ENCODE measurements around the gene GPRC6A.

GPRC6A gene

DNA sequence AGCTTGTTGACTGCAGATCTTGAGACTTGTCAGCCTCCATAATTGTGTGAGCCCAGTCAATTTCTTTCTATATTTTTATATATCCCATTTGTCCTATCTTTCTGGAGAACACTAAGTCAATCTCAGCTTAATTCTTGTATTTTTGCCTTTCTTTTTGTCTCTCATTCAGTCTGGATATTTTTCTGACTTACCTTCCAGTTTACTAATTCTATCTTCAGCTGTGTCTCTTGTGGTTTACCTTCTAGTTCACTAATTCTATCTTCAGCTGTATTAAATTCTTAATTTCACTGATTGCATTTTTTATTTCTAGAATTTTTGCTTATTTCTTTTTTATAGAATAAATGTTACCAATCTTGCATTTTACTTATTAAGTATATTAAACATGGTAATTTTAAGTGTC lies 30.4 kb upstream of the GPRC6A start:
- no peak for TF ChIP-seq EZH2 (IDR thresholded peaks at IDR 0.05; ENCODE audit: borderline replicate concordance, low read depth, low read length, severe bottlenecking)
- no peak for TF ChIP-seq CTCF (IDR thresholded peaks at IDR 0.05; ENCODE audit: borderline replicate concordance, extremely low read depth, low read length, poor library complexity, severe bottlenecking)
- Histone ChIP-seq H3K4me3 (ENCODE audit: low read depth in 1 of 2, low read length in 2 of 2) (no peak overlapping the region), H3K27me3 (ENCODE audit: insufficient read depth, low read length, poor library complexity) (no peaks in the 10 kb centered on the region), H3K4me1 (ENCODE audit: insufficient read depth, low read length) (no peaks in the 10 kb centered on the region), H3K4me2 (ENCODE audit: insufficient read depth, low read length) (no peak overlapping the region), H2AFZ (ENCODE audit: low read depth, low read length) (no peak overlapping the region), H3K27ac (ENCODE audit: low read length) (no peak overlapping the region), H3K9me3 (ENCODE audit: insufficient read depth, low read length, severe bottlenecking) (peaks cover 6% of the 10 kb centered on the region), H4K20me1 (ENCODE audit: insufficient read depth, low read length) (no peaks in the 10 kb centered on the region), H3K36me3 (ENCODE audit: insufficient read depth, low read length) (no peaks in the 10 kb centered on the region), H3K79me2 (ENCODE audit: insufficient read depth, low read length) (no peaks in the 10 kb centered on the region), H3K9ac (ENCODE audit: low read depth, low read length) (no peak overlapping the region)
- no peak for ATAC-seq (ENCODE audit: insufficient read depth, low read depth)
- no peak for DNase-seq

GRCh38 chr6:116858060-116858459 lies 29.2 kb upstream of the GPRC6A start:
- Histone ChIP-seq H3K27ac (ENCODE audit: low read length) (no peak overlapping the region), H3K27me3 (ENCODE audit: insufficient read depth, low read length, poor library complexity) (no peaks in the 10 kb centered on the region), H3K79me2 (ENCODE audit: insufficient read depth, low read length) (no peaks in the 10 kb centered on the region), H4K20me1 (ENCODE audit: insufficient read depth, low read length) (no peaks in the 10 kb centered on the region), H3K36me3 (ENCODE audit: insufficient read depth, low read length) (no peaks in the 10 kb centered on the region), H3K9me3 (ENCODE audit: insufficient read depth, low read length, severe bottlenecking) (peaks cover 6% of the 10 kb centered on the region), H3K4me2 (ENCODE audit: insufficient read depth, low read length) (no peak overlapping the region), H2AFZ (ENCODE audit: low read depth, low read length) (no peak overlapping the region), H3K9ac (ENCODE audit: low read depth, low read length) (no peak overlapping the region), H3K4me3 (ENCODE audit: low read depth in 1 of 2, low read length in 2 of 2) (no peak overlapping the region), H3K4me1 (ENCODE audit: insufficient read depth, low read length) (no peaks in the 10 kb centered on the region)
- no peak for TF ChIP-seq CTCF (IDR thresholded peaks at IDR 0.05; ENCODE audit: borderline replicate concordance, extremely low read depth, low read length, poor library complexity, severe bottlenecking)
- no peak for TF ChIP-seq EZH2 (IDR thresholded peaks at IDR 0.05; ENCODE audit: borderline replicate concordance, low read depth, low read length, severe bottlenecking)
- ATAC-seq (ENCODE audit: insufficient read depth, low read depth) (no peak), DNase-seq (no peak)

GRCh38 chr6:116847227-116847626 lies 18.3 kb upstream of the GPRC6A start:
- DNase-seq (no peak), ATAC-seq (ENCODE audit: insufficient read depth, low read depth) (peak; percentile 69)
- no peak overlapping the region for H3K27ac ChIP-seq (ENCODE audit: low read length)
- H3K36me3 ChIP-seq (ENCODE audit: insufficient read depth, low read length): no peaks in the 10 kb centered on the region
- no peaks in the 10 kb centered on the region for H4K20me1 ChIP-seq (ENCODE audit: insufficient read depth, low read length)
- H3K9ac ChIP-seq (ENCODE audit: low read depth, low read length): no peak overlapping the region
- no peak overlapping the region for H3K4me3 ChIP-seq (ENCODE audit: low read depth in 1 of 2, low read length in 2 of 2)
- TF ChIP-seq CTCF (IDR thresholded peaks at IDR 0.05; ENCODE audit: borderline replicate concordance, extremely low read depth, low read length, poor library complexity, severe bottlenecking) (peak; percentile 47), EZH2 (IDR thresholded peaks at IDR 0.05; ENCODE audit: borderline replicate concordance, low read depth, low read length, severe bottlenecking) (no peak)
- no peaks in the 10 kb centered on the region for H3K79me2 ChIP-seq (ENCODE audit: insufficient read depth, low read length)
- H3K4me2 ChIP-seq (ENCODE audit: insufficient read depth, low read length): no peak overlapping the region
- no peaks in the 10 kb centered on the region for H3K4me1 ChIP-seq (ENCODE audit: insufficient read depth, low read length)
- no peaks in the 10 kb centered on the region for H3K27me3 ChIP-seq (ENCODE audit: insufficient read depth, low read length, poor library complexity)
- H3K9me3 ChIP-seq (ENCODE audit: insufficient read depth, low read length, severe bottlenecking): no peaks in the 10 kb centered on the region
- H2AFZ ChIP-seq (ENCODE audit: low read depth, low read length): no peak overlapping the region

DNA sequence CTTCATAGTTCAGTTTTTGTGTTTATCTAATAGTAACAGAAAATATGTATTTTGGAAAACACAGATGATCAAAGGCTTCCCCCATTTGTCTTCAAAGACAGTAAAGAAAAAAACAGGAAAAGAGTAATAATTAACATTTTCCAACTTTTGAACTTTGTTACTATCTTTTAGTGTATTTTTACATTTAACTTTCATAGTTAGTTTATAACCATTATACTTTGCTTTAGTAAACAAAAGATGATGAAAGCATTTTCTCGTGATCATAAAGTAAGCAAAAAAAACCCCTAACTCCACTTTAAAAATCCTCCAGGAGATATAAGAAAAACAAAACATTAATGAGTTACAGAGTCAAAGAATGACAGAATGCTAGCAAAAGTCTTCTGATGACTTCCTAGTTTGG lies 13.6 kb upstream of the GPRC6A start:
- no peak overlapping the region for H3K4me3 ChIP-seq (ENCODE audit: low read depth in 1 of 2, low read length in 2 of 2)
- no peak overlapping the region for H3K27ac ChIP-seq (ENCODE audit: low read length)
- H3K36me3 ChIP-seq (ENCODE audit: insufficient read depth, low read length): no peaks in the 10 kb centered on the region
- H4K20me1 ChIP-seq (ENCODE audit: insufficient read depth, low read length): no peaks in the 10 kb centered on the region
- no peak overlapping the region for H2AFZ ChIP-seq (ENCODE audit: low read depth, low read length)
- ATAC-seq (ENCODE audit: insufficient read depth, low read depth) (no peak), DNase-seq (no peak)
- no peaks in the 10 kb centered on the region for H3K9me3 ChIP-seq (ENCODE audit: insufficient read depth, low read length, severe bottlenecking)
- no peak overlapping the region for H3K9ac ChIP-seq (ENCODE audit: low read depth, low read length)
- no peaks in the 10 kb centered on the region for H3K4me1 ChIP-seq (ENCODE audit: insufficient read depth, low read length)
- no peaks in the 10 kb centered on the region for H3K79me2 ChIP-seq (ENCODE audit: insufficient read depth, low read length)
- no peak overlapping the region for H3K4me2 ChIP-seq (ENCODE audit: insufficient read depth, low read length)
- TF ChIP-seq CTCF (IDR thresholded peaks at IDR 0.05; ENCODE audit: borderline replicate concordance, extremely low read depth, low read length, poor library complexity, severe bottlenecking) (no peak), EZH2 (IDR thresholded peaks at IDR 0.05; ENCODE audit: borderline replicate concordance, low read depth, low read length, severe bottlenecking) (no peak)
- no peaks in the 10 kb centered on the region for H3K27me3 ChIP-seq (ENCODE audit: insufficient read depth, low read length, poor library complexity)

All from DND-41 (cell line).